Measurements from ENCODE around the gene SLC37A2.

DNA sequence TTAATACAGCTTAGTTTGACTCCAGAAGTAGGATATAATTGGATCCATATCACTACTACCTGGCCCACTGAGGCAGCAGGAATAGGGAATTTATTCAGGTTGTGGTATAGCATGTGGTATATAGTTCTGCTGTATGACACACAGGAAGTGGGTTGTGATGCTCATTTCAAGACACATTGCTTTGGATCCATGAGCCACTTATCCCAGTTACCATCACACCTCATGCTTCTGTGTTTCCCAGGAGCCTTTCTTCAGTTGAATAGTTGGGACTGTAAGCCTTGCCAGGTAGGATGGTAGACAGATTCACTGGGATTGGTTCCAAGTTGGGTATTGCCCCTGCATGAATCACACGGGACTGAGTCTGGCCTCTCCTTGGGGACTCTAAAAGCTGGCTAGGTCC is 9.9 kb upstream of the SLC37A2 start:
- TF ChIP-seq, protein P1, sequence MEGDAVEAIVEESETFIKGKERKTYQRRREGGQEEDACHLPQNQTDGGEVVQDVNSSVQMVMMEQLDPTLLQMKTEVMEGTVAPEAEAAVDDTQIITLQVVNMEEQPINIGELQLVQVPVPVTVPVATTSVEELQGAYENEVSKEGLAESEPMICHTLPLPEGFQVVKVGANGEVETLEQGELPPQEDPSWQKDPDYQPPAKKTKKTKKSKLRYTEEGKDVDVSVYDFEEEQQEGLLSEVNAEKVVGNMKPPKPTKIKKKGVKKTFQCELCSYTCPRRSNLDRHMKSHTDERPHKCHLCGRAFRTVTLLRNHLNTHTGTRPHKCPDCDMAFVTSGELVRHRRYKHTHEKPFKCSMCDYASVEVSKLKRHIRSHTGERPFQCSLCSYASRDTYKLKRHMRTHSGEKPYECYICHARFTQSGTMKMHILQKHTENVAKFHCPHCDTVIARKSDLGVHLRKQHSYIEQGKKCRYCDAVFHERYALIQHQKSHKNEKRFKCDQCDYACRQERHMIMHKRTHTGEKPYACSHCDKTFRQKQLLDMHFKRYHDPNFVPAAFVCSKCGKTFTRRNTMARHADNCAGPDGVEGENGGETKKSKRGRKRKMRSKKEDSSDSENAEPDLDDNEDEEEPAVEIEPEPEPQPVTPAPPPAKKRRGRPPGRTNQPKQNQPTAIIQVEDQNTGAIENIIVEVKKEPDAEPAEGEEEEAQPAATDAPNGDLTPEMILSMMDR (IDR thresholded peaks at IDR 0.05; ENCODE audit: poor library complexity) = no peak
- no peak for TF ChIP-seq EZH2 (IDR thresholded peaks at IDR 0.05; ENCODE audit: borderline replicate concordance)
- TF ChIP-seq EZH2phosphoT487 (IDR thresholded peaks at IDR 0.05; ENCODE audit: low read depth, severe bottlenecking, unreplicated experiment) = no peak
